Gastroesophageal sphincter (tissue), 4 donors: Measurements from ENCODE around the gene LHX6. TPM values are rescaled to one million over a fixed set of nuclear protein-coding genes. Genes with fewer than 3 reads are reported as not detected.

Experiments used
- ATAC-seq: fragments of 150-250 bp; one replicate; pipeline ENCODE4 v1.9.1; 2016; ENCODE audit warnings: mild to moderate bottlenecking, moderate library complexity
- H3K27ac ChIP-seq, 4 donors: fragments of 200-600 bp; sonication (generic) in 3 of 4; 1 replicate in 3 of 4; 2 replicates in 1 of 4; pipeline ENCODE4 v1.5.1; 2016 to 2019
- H3K27me3 ChIP-seq: fragments of 200-600 bp; sonication (generic); one replicate; pipeline ENCODE4 v1.5.1; 2019
- H3K36me3 ChIP-seq, 2 donors: fragments of 200-600 bp; sonication (generic); one replicate each; pipeline ENCODE4 v1.5.1; 2019; ENCODE audit warnings: control low read depth in 1 of 2
- H3K4me1 ChIP-seq, 3 donors: fragments of 200-600 bp; sonication (generic); 1 replicate in 2 of 3; 2 replicates in 1 of 3; pipeline ENCODE4 v1.5.1; 2016 to 2019; ENCODE audit warnings: control low read depth in 2 of 3
- H3K4me3 ChIP-seq, 2 donors: fragments of 200-600 bp; sonication (generic); one replicate each; pipeline ENCODE4 v1.5.1; 2019; ENCODE audit warnings: mild to moderate bottlenecking in 1 of 2, moderate library complexity in 1 of 2
- H3K9me3 ChIP-seq, 3 donors: fragments of 200-600 bp; sonication (generic); one replicate each; pipeline ENCODE4 v1.5.1; 2017 to 2019; ENCODE audit warnings: control low read depth in 2 of 3
- CTCF ChIP-seq, 4 experiments: fragments of 200-600 bp in 2 of 4; fragments of 450-650 bp in 2 of 4; sonication (generic) in 1 of 4; IDR thresholded peaks; one replicate each; pipeline ENCODE4 v1.5.1; 2017 to 2019; ENCODE audit warnings: antibody characterized with exemption in 4 of 4, mild to moderate bottlenecking in 2 of 4, moderate library complexity in 2 of 4
- EP300 ChIP-seq: sonication (generic); formaldehyde crosslinking; IDR thresholded peaks from one replicate; pipeline ENCODE4 v1.6.1; 2017; ENCODE audit warnings: antibody characterized with exemption, mild to moderate bottlenecking
- POLR2A ChIP-seq, 2 donors: fragments of 450-650 bp; IDR thresholded peaks; one replicate each; pipeline ENCODE4 v1.6.1; 2017; ENCODE audit warnings: antibody characterized with exemption in 2 of 2, mild to moderate bottlenecking in 2 of 2, moderate library complexity in 1 of 2
- POLR2AphosphoS5 ChIP-seq: sonication (generic); formaldehyde crosslinking; IDR thresholded peaks from one replicate; pipeline ENCODE4 v1.6.1; 2017; ENCODE audit warnings: antibody characterized with exemption
- WGBS, 2 donors: methylation state at CpG; one replicate each; pipeline ENCODE4 v1.1.5; 2018; ENCODE audit warnings: low coverage in 1 of 2; 5-methylcytosine and 5-hydroxymethylcytosine counted together
- total RNA-seq, 4 donors: library from RNA; depleted of rRNA; stranded (reverse); fragments of >200 nt; gene quantifications; one replicate each; pipeline ENCODE4 v1.1.0, GENCODE V29; 2016

Gene LHX6
- total RNA-seq, 4 donors from 2014 or later = 1.7 to 13.0 (median 4.9) TPM

- Histone ChIP-seq H3K36me3 (no peaks in the 10 kb centered on the region), H3K9me3 (no peaks in the 10 kb centered on the region), H3K27ac (no peak overlapping the region), H3K27me3 (peaks cover 100% of the 10 kb centered on the region), H3K4me1 (peaks cover 0 to 48% (median 19%) of the 10 kb centered on the region in 3 donors), H3K4me3 (peak overlapping the region in 1 of 2 donors; percentile 53)
- ATAC-seq = no peak
- 33% methylated on average over 10 of the region's 51 CpGs; no CpG with 5 or more reads in 1 of the 2 donors for WGBS, 2 donors
- no peak for TF ChIP-seq POLR2A (IDR thresholded peaks at IDR 0.05)
These were observed 3.2 kb downstream of the LHX6 start for GRCh38 chr9:122225312-122226141.

GRCh38 chr9:122223435-122223834, 5.3 kb downstream of the LHX6 start:
- TF ChIP-seq EP300 = no peak
- no peak for TF ChIP-seq POLR2AphosphoS5
- no peak for TF ChIP-seq CTCF (IDR thresholded peaks at IDR 0.05)
- TF ChIP-seq POLR2A (IDR thresholded peaks at IDR 0.05) = no peak
- Histone ChIP-seq H3K4me3 (no peak overlapping the region), H3K27ac (no peak overlapping the region), H3K4me1 (peaks cover 0 to 60% (median 28%) of the 10 kb centered on the region in 3 donors), H3K36me3 (no peaks in the 10 kb centered on the region), H3K27me3 (peaks cover 100% of the 10 kb centered on the region), H3K9me3 (no peaks in the 10 kb centered on the region)
- WGBS, 2 donors = 76 to 100% methylated on average over 1 to 4 of the region's 5 CpGs
- ATAC-seq = no peak

- ATAC-seq = no peak
- no peak overlapping the region for H3K27ac ChIP-seq
- H3K4me3 ChIP-seq = no peak overlapping the region
- no peak for TF ChIP-seq POLR2A (IDR thresholded peaks at IDR 0.05)
- no peak for TF ChIP-seq POLR2AphosphoS5
- TF ChIP-seq CTCF (IDR thresholded peaks at IDR 0.05) = no peak
- TF ChIP-seq EP300 = no peak
- 50% methylated on average over 3 of the region's 5 CpGs; no CpG with 5 or more reads in 1 of the 2 donors for WGBS, 2 donors
- H3K27me3 ChIP-seq = peaks cover 100% of the 10 kb centered on the region
- H3K9me3 ChIP-seq = no peaks in the 10 kb centered on the region
- H3K36me3 ChIP-seq = no peaks in the 10 kb centered on the region
- peaks cover 0 to 53% (median 22%) of the 10 kb centered on the region in 3 donors for H3K4me1 ChIP-seq
These were observed 6.0 kb downstream of the LHX6 start for GRCh38 chr9:122222791-122223190.

GRCh38 chr9:122221183-122221811, 7.5 kb downstream of the LHX6 start:
- H3K9me3 ChIP-seq = no peaks in the 10 kb centered on the region
- no peaks in the 10 kb centered on the region for H3K36me3 ChIP-seq
- ATAC-seq = no peak
- WGBS, 2 donors = 20 to 32% methylated on average over 1 to 3 of the region's 27 CpGs
- no peak for TF ChIP-seq EP300
- TF ChIP-seq POLR2A (IDR thresholded peaks at IDR 0.05) = no peak
- TF ChIP-seq CTCF (IDR thresholded peaks at IDR 0.05) = no peak
- no peak for TF ChIP-seq POLR2AphosphoS5
- H3K4me3 ChIP-seq = no peak overlapping the region
- H3K27me3 ChIP-seq = peaks cover 100% of the 10 kb centered on the region
- peaks cover 0 to 38% (median 14%) of the 10 kb centered on the region in 3 donors for H3K4me1 ChIP-seq
- H3K27ac ChIP-seq = no peak overlapping the region

- no peak for ATAC-seq
- peaks cover 0 to 33% (median 14%) of the 10 kb centered on the region in 3 donors for H3K4me1 ChIP-seq
- no peaks in the 10 kb centered on the region for H3K9me3 ChIP-seq
- H3K27ac ChIP-seq = no peak overlapping the region
- H3K27me3 ChIP-seq = peaks cover 100% of the 10 kb centered on the region
- H3K4me3 ChIP-seq = no peak overlapping the region
- H3K36me3 ChIP-seq = no peaks in the 10 kb centered on the region
- WGBS, 2 donors = 19 to 38% methylated on average over 6 to 9 of the region's 18 CpGs
- no peak for TF ChIP-seq CTCF (IDR thresholded peaks at IDR 0.05)
- no peak for TF ChIP-seq POLR2A (IDR thresholded peaks at IDR 0.05)
- no peak for TF ChIP-seq POLR2AphosphoS5
- TF ChIP-seq EP300 = no peak
These were observed 8.0 kb downstream of the LHX6 start for GRCh38 chr9:122220673-122221182.
